Neural crest cell (in vitro differentiated cells): ENCODE results near the gene HEATR5A. TPM values are rescaled to one million over a fixed set of nuclear protein-coding genes. Genes with fewer than 3 reads are reported as not detected.
"Not testable (repeated sequence)": the region's sequence is repeated elsewhere in the genome, so short reads cannot be mapped to it uniquely, and the experiment has no call there.

Experiments
- DNase-seq: peaks from one replicate; pipeline ENCODE4 v3.0.0; 2021; ENCODE audit warnings: low read depth, mixed read lengths, low spot score
- H3K27ac Mint-ChIP-seq: one replicate; pipeline ENCODE4 v1.8.0; 2021; ENCODE audit warnings: mild to moderate bottlenecking, mixed read lengths; ENCODE audit not compliant: unreplicated experiment
- H3K27me3 Mint-ChIP-seq: 2 replicates; pipeline ENCODE4 v1.8.0; 2021; ENCODE audit warnings: low read depth, mild to moderate bottlenecking, mixed read lengths
- H3K36me3 Mint-ChIP-seq: 2 replicates; pipeline ENCODE4 v1.8.0; 2021; ENCODE audit warnings: low read depth, mild to moderate bottlenecking, mixed read lengths
- H3K4me1 Mint-ChIP-seq: 2 replicates; pipeline ENCODE4 v1.8.0; 2021; ENCODE audit warnings: mixed read lengths
- H3K4me3 Mint-ChIP-seq: one replicate; pipeline ENCODE4 v1.8.0; 2021; ENCODE audit warnings: mild to moderate bottlenecking, mixed read lengths
- H3K9me3 Mint-ChIP-seq: 2 replicates; pipeline ENCODE4 v1.8.0; 2021; ENCODE audit warnings: mixed read lengths
- total RNA-seq: library from RNA; stranded (reverse); gene quantifications from 2 replicates; pipeline ENCODE4 v1.2.1, GENCODE V29; 2021
- TF ChIP-seq, protein P1 (sequence below): fragments of 200-600 bp; sonication (generic); conservative IDR thresholded peaks from 2 replicates; pipeline ENCODE4 v1.5.0; 2021; ENCODE audit warnings: antibody characterized with exemption, mild to moderate bottlenecking

The HEATR5A gene
- total RNA-seq, 1 donor from 2014 or later, result 32.6 TPM

GRCh38 chr14:31336646-31337045 lies 83.7 kb downstream of the HEATR5A start:
- H3K9me3 Mint-ChIP-seq, result peaks cover 3% of the 10 kb centered on the region
- no peak for DNase-seq
- no peak overlapping the region for H3K4me3 Mint-ChIP-seq
- no peaks in the 10 kb centered on the region for H3K4me1 Mint-ChIP-seq
- TF ChIP-seq, protein P1, sequence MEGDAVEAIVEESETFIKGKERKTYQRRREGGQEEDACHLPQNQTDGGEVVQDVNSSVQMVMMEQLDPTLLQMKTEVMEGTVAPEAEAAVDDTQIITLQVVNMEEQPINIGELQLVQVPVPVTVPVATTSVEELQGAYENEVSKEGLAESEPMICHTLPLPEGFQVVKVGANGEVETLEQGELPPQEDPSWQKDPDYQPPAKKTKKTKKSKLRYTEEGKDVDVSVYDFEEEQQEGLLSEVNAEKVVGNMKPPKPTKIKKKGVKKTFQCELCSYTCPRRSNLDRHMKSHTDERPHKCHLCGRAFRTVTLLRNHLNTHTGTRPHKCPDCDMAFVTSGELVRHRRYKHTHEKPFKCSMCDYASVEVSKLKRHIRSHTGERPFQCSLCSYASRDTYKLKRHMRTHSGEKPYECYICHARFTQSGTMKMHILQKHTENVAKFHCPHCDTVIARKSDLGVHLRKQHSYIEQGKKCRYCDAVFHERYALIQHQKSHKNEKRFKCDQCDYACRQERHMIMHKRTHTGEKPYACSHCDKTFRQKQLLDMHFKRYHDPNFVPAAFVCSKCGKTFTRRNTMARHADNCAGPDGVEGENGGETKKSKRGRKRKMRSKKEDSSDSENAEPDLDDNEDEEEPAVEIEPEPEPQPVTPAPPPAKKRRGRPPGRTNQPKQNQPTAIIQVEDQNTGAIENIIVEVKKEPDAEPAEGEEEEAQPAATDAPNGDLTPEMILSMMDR, result no peak
- H3K27ac Mint-ChIP-seq, result no peak overlapping the region
- no peaks in the 10 kb centered on the region for H3K27me3 Mint-ChIP-seq
- H3K36me3 Mint-ChIP-seq, result peaks cover 24% of the 10 kb centered on the region

DNA sequence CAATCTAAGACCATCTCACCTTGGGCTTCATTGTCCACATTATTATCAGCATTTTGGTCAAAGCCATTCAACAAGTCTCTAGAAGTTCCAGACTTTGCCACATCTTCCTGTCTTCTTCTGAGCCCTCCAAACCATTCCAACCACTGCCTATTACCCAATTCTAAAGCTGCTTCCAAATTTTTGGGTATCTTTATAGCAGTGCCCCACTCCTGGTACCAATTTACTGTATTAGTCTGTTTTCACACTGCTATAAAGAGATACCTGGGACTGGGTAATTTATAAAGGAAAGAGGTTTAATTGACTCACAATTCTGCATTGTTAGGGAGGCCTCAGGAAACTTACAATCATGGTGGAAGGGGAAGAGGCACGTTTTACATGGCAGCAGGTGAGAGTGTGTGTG lies 89.0 kb downstream of the HEATR5A start:
- DNase-seq, H3K27ac Mint-ChIP-seq, H3K27me3 Mint-ChIP-seq, H3K9me3 Mint-ChIP-seq, H3K4me3 Mint-ChIP-seq, H3K4me1 Mint-ChIP-seq: not testable (repeated sequence)
- peaks cover 43% of the 10 kb centered on the region for H3K36me3 Mint-ChIP-seq

- H3K27ac Mint-ChIP-seq, H3K27me3 Mint-ChIP-seq, H3K4me3 Mint-ChIP-seq, H3K9me3 Mint-ChIP-seq, DNase-seq, H3K4me1 Mint-ChIP-seq: not testable (repeated sequence)
- peaks cover 43% of the 10 kb centered on the region for H3K36me3 Mint-ChIP-seq
These were observed 90.4 kb downstream of the HEATR5A start for GRCh38 chr14:31329876-31330521.

GRCh38 chr14:31326111-31326510 lies 94.2 kb downstream of the HEATR5A start:
- H3K9me3 Mint-ChIP-seq, result peaks cover 3% of the 10 kb centered on the region
- peaks cover 16% of the 10 kb centered on the region for H3K36me3 Mint-ChIP-seq
- no peak overlapping the region for H3K4me3 Mint-ChIP-seq
- TF ChIP-seq, protein P1, result no peak
- no peaks in the 10 kb centered on the region for H3K27me3 Mint-ChIP-seq
- no peak for DNase-seq
- no peaks in the 10 kb centered on the region for H3K4me1 Mint-ChIP-seq
- no peak overlapping the region for H3K27ac Mint-ChIP-seq

DNA sequence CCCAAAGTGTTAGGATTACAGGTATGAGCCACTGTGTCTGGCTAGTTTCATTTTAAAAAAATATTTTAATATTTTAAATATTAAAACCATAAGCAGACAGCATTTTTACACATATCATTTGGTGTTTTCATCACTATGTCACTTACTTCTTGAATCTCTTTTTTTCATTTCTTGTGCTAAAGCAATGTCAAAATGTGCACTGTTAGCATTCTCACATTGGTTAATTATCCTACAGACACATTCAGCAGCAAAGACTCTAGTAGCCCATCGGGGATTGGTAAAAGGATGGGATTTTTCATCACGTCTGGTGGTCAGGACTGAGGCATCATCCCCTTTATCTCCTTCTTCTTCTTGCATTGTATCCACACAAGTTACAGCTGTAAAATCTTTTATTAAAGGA lies 96.9 kb downstream of the HEATR5A start:
- Mint-ChIP-seq H3K27ac (no peak overlapping the region), H3K4me3 (no peak overlapping the region), H3K27me3 (no peaks in the 10 kb centered on the region), H3K4me1 (no peaks in the 10 kb centered on the region), H3K9me3 (peaks cover 2% of the 10 kb centered on the region), H3K36me3 (peaks cover 4% of the 10 kb centered on the region)
- no peak for DNase-seq
- TF ChIP-seq, protein P1, result no peak

DNA sequence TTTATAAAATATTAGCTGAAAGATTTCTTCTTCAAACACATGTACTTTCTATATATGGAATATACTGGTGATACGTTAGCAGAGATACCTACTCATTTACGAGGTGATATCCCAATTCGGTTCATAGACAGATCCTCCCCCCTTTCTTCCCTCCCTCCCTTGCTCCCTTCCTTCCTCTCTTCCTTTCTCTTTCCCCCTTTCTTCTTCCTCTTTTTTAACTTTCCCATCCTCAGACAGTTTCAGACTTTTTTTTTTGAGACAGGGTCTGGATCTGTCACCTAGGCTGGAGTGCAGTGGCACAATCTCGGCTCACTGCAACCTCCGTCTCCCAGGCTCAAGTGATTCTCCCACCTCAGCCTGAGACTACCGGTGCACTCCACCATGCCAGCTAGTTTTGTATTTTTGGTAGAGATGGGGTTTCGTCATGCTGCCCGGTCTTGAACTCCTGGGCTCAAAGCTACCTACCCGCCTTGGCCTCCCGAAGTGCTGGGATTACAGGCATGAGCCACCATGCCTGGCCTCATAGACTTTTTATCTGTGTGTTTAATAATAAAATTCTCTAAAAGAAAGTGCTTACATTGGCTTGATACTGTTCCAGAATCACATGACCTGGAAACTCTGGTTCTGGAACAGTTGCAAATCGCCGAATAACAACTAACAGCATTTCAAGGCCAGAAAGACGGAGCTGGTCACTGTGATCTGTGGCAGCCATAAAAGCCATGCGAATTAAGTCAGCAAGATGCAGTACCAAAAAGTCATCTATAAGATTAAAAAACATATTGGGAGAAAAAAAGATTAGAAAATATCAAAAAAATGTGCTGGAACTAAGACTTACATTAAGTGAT lies 99.2 kb downstream of the HEATR5A start:
- Mint-ChIP-seq H3K27me3 (no peaks in the 10 kb centered on the region), H3K27ac (no peak overlapping the region), H3K9me3 (no peaks in the 10 kb centered on the region), H3K4me1 (no peaks in the 10 kb centered on the region), H3K4me3 (no peak overlapping the region), H3K36me3 (no peaks in the 10 kb centered on the region)
- no peak for DNase-seq
- TF ChIP-seq, protein P1, result no peak
